Activated CD8-positive, alpha-beta memory T cell treated with anti-CD3 and anti-CD28 coated beads for 24 hours (primary cell): ENCODE results near the gene ARID3A.
A peak's percentile ranks its signal among the peaks of the same experiment; 100 is the strongest.
"Not testable (repeated sequence)": the region's sequence is repeated elsewhere in the genome, so short reads cannot be mapped to it uniquely, and the experiment has no call there.

ENCODE experiments used
- DNase-seq: peaks from one replicate; pipeline ENCODE4 v3.0.0-alpha.2; 2020

Gene ARID3A

GRCh38 chr19:1018932-1019615 is 93.2 kb downstream of the ARID3A start:
- DNase-seq: no peak

GRCh38 chr19:1019616-1019961 is 93.8 kb downstream of the ARID3A start:
- no peak for DNase-seq

- peak; percentile 69 for DNase-seq
Observed at GRCh38 chr19:1019980-1020867, 94.4 kb downstream of the ARID3A start.

GRCh38 chr19:1020868-1021425 is 95.1 kb downstream of the ARID3A start, which contains the start of gene TMEM259:
TMEM259 (minus strand) TSS chr19:1021123; CDS start chr19:1020996, 127 bp downstream.
- peak; percentile 97 for DNase-seq

GRCh38 chr19:1023883-1024188 is 98.0 kb downstream of the ARID3A start:
- not testable (repeated sequence) for DNase-seq

GRCh38 chr19:1025080-1025479 is 99.2 kb downstream of the ARID3A start:
- not testable (repeated sequence) for DNase-seq
